Spinal cord (tissue), 10 donors: ENCODE measurements around the gene DYNC1LI1. TPM values are rescaled to one million over a fixed set of nuclear protein-coding genes. Genes with fewer than 3 reads are reported as not detected.
"Not testable (repeated sequence)": the region's sequence is repeated elsewhere in the genome, so short reads cannot be mapped to it uniquely, and the experiment has no call there.

Experiments used
- DNase-seq, 6 donors: peaks; one replicate each; pipeline versions ENCODE4 v3.0.0 to v3.0.0-alpha.2; 2013 to 2015; ENCODE audit warnings: low spot score in 6 of 6, low read depth in 4 of 6
- H3K27ac ChIP-seq: one replicate; pipeline ENCODE4 v1.5.1; 2013; ENCODE audit warnings: low read depth, low read length, control low read depth
- H3K27me3 ChIP-seq: one replicate; pipeline ENCODE4 v1.6.1; 2013; ENCODE audit warnings: low read length; ENCODE audit not compliant: control insufficient read depth, insufficient read depth
- H3K36me3 ChIP-seq: one replicate; pipeline ENCODE4 v1.6.1; 2013; ENCODE audit warnings: low read length; ENCODE audit not compliant: control insufficient read depth, insufficient read depth
- H3K4me1 ChIP-seq: one replicate; pipeline ENCODE4 v1.6.1; 2013; ENCODE audit warnings: low read length; ENCODE audit not compliant: control insufficient read depth, insufficient read depth
- H3K4me3 ChIP-seq: one replicate; pipeline ENCODE4 v1.5.1; 2013; ENCODE audit warnings: low read depth, low read length, control low read depth
- H3K9me3 ChIP-seq: one replicate; pipeline ENCODE4 v1.6.1; 2013; ENCODE audit warnings: low read length; ENCODE audit not compliant: control insufficient read depth, insufficient read depth
- WGBS: methylation state at CpG from one replicate; pipeline ENCODE4 v1.1.5; 2013; ENCODE audit warnings: missing lambda C conversion rate; ENCODE audit not compliant: insufficient coverage; 5-methylcytosine and 5-hydroxymethylcytosine counted together
- polyA plus RNA-seq, 2 donors: library from polyadenylated mRNA; unstranded; fragments of 120-200 nt; gene quantifications; one replicate each; pipeline ENCODE4 v1.2.1, GENCODE V29; 2013; ENCODE audit not compliant: insufficient read length in 2 of 2
- total RNA-seq, 2 donors: library from RNA; depleted of rRNA in 1 of 2; stranded (reverse); fragments of 120-200 nt in 1 of 2; fragments of >200 nt in 1 of 2; gene quantifications; one replicate each; pipeline versions ENCODE4 v1.2.3 to v1.2.4, GENCODE V29; 2013 to 2014
- donor health status: healthy.

The DYNC1LI1 gene
- total and polyA plus RNA-seq, 4 donors = 40.7 to 78.1 (median 62.0) TPM

GRCh38 chr3:32551087-32551486 lies 19.6 kb downstream of the DYNC1LI1 start:
- Histone ChIP-seq H3K27ac (no peak overlapping the region), H3K36me3 (no peaks in the 10 kb centered on the region), H3K9me3 (no peaks in the 10 kb centered on the region), H3K4me3 (no peak overlapping the region), H3K4me1 (no peaks in the 10 kb centered on the region), H3K27me3 (no peaks in the 10 kb centered on the region)
- no peak for DNase-seq
- WGBS = no CpG with 5 or more reads among the region's 2 CpGs

- Histone ChIP-seq H3K27me3 (no peaks in the 10 kb centered on the region), H3K9me3 (no peaks in the 10 kb centered on the region), H3K4me3 (no peak overlapping the region), H3K36me3 (peaks cover 7% of the 10 kb centered on the region), H3K4me1 (no peaks in the 10 kb centered on the region), H3K27ac (no peak overlapping the region)
- DNase-seq = no peak
Observed at GRCh38 chr3:32545305-32545704, 25.4 kb downstream of the DYNC1LI1 start.

GRCh38 chr3:32544894-32545293 lies 25.8 kb downstream of the DYNC1LI1 start:
- DNase-seq = no peak
- Histone ChIP-seq H3K27me3 (no peaks in the 10 kb centered on the region), H3K9me3 (no peaks in the 10 kb centered on the region), H3K4me1 (no peaks in the 10 kb centered on the region), H3K27ac (no peak overlapping the region), H3K4me3 (no peak overlapping the region), H3K36me3 (peaks cover 10% of the 10 kb centered on the region)
- 83% methylated on average over 1 of the region's 2 CpGs for WGBS

- no peaks in the 10 kb centered on the region for H3K27me3 ChIP-seq
- WGBS = no CpG with 5 or more reads among the region's 2 CpGs
Observed at GRCh38 chr3:32542807-32543206, 27.9 kb downstream of the DYNC1LI1 start.

GRCh38 chr3:32540899-32541298 lies 29.8 kb downstream of the DYNC1LI1 start:
- H3K4me1 ChIP-seq = no peaks in the 10 kb centered on the region
- no peaks in the 10 kb centered on the region for H3K9me3 ChIP-seq
- no peak overlapping the region for H3K4me3 ChIP-seq
- H3K27me3 ChIP-seq = no peaks in the 10 kb centered on the region
- peaks cover 16% of the 10 kb centered on the region for H3K36me3 ChIP-seq
- H3K27ac ChIP-seq = no peak overlapping the region
- no peak for DNase-seq
- 100% methylated on average over 2 of the region's 4 CpGs for WGBS

More at GRCh38 chr3:32542807-32543206, 27.9 kb downstream of the DYNC1LI1 start:
- peaks cover 16% of the 10 kb centered on the region for H3K36me3 ChIP-seq
- H3K27ac ChIP-seq = no peak overlapping the region
- H3K4me3 ChIP-seq = no peak overlapping the region
- H3K4me1 ChIP-seq = no peaks in the 10 kb centered on the region
- DNase-seq = no peak
- H3K9me3 ChIP-seq = no peaks in the 10 kb centered on the region

GRCh38 chr3:32532434-32532833 lies 38.2 kb downstream of the DYNC1LI1 start:
- Histone ChIP-seq H3K27ac (no peak overlapping the region), H3K36me3 (peaks cover 9% of the 10 kb centered on the region), H3K4me1 (no peaks in the 10 kb centered on the region), H3K9me3 (no peaks in the 10 kb centered on the region), H3K4me3 (no peak overlapping the region), H3K27me3 (no peaks in the 10 kb centered on the region)
- no CpG with 5 or more reads among the region's 1 CpG for WGBS
- no peak for DNase-seq

- no peaks in the 10 kb centered on the region for H3K9me3 ChIP-seq
- H3K36me3 ChIP-seq = peaks cover 17% of the 10 kb centered on the region
- no peak for DNase-seq
- no peak overlapping the region for H3K4me3 ChIP-seq
- H3K4me1 ChIP-seq = no peaks in the 10 kb centered on the region
- no peaks in the 10 kb centered on the region for H3K27me3 ChIP-seq
- H3K27ac ChIP-seq = no peak overlapping the region
Observed at GRCh38 chr3:32531010-32531647, 39.5 kb downstream of the DYNC1LI1 start.

- H3K4me1 ChIP-seq = no peaks in the 10 kb centered on the region
- no peak overlapping the region for H3K4me3 ChIP-seq
- no peak for DNase-seq
- H3K9me3 ChIP-seq = no peaks in the 10 kb centered on the region
- no peak overlapping the region for H3K27ac ChIP-seq
- peaks cover 25% of the 10 kb centered on the region for H3K36me3 ChIP-seq
- H3K27me3 ChIP-seq = no peaks in the 10 kb centered on the region
Observed at GRCh38 chr3:32525720-32526119, 44.9 kb downstream of the DYNC1LI1 start.

- Histone ChIP-seq H3K36me3 (peaks cover 25% of the 10 kb centered on the region), H3K27me3 (no peaks in the 10 kb centered on the region), H3K27ac (no peak overlapping the region), H3K4me3 (no peak overlapping the region), H3K9me3 (no peaks in the 10 kb centered on the region), H3K4me1 (no peaks in the 10 kb centered on the region)
- DNase-seq = no peak
- 82% methylated on average over 2 of the region's 7 CpGs for WGBS
Observed at GRCh38 chr3:32522682-32523081, 48.0 kb downstream of the DYNC1LI1 start.

- H3K27ac ChIP-seq, H3K27me3 ChIP-seq, H3K9me3 ChIP-seq, DNase-seq, H3K4me3 ChIP-seq, H3K4me1 ChIP-seq: not testable (repeated sequence)
- 100% methylated on average over 2 of the region's 5 CpGs for WGBS
- peaks cover 12% of the 10 kb centered on the region for H3K36me3 ChIP-seq
Observed at GRCh38 chr3:32518921-32519320, 51.7 kb downstream of the DYNC1LI1 start.
